ENCODE data around the gene GRIA4.

The GRIA4 gene

GRCh38 chr11:105622016-105622415 is 12.1 kb downstream of the GRIA4 start:
- no peaks in the 10 kb centered on the region for H4K20me1 ChIP-seq (ENCODE audit: control insufficient read depth, insufficient read depth, low read depth, low read length)
- H3F3A ChIP-seq (ENCODE audit: control insufficient read depth, insufficient read depth), result no peaks in the 10 kb centered on the region
- H3K4me2 ChIP-seq (ENCODE audit: low read length), result no peak overlapping the region
- H3K9me2 ChIP-seq (replicated peaks; ENCODE audit: control insufficient read depth, low read length), result no peaks in the 10 kb centered on the region
- no peaks in the 10 kb centered on the region for H3K27me3 ChIP-seq (ENCODE audit: control insufficient read depth, low read length)
- TF ChIP-seq CTCF (IDR thresholded peaks at IDR 0.05; ENCODE audit: low read depth, low read length, poor library complexity, severe bottlenecking), result no peak
- TF ChIP-seq EZH2phosphoT487 (IDR thresholded peaks at IDR 0.05; ENCODE audit: borderline replicate concordance, low read length), result no peak
- no peak overlapping the region for H3K27ac ChIP-seq (ENCODE audit: low read depth, low read length)
- H3K4me1 ChIP-seq (ENCODE audit: control insufficient read depth, low read length), result no peaks in the 10 kb centered on the region
- no peaks in the 10 kb centered on the region for H3K9me3 ChIP-seq (ENCODE audit: control insufficient read depth, insufficient read depth, low read length)
- H3K4me3 ChIP-seq (ENCODE audit: low read length), result no peak overlapping the region
- no peaks in the 10 kb centered on the region for H3K36me3 ChIP-seq (ENCODE audit: control insufficient read depth, low read length)
- no peaks in the 10 kb centered on the region for H3K79me2 ChIP-seq (ENCODE audit: control insufficient read depth, low read length)

GRCh38 chr11:105632316-105632715 is 22.4 kb downstream of the GRIA4 start:
- Histone ChIP-seq H4K20me1 (ENCODE audit: control insufficient read depth, insufficient read depth, low read depth, low read length) (no peaks in the 10 kb centered on the region), H3K27me3 (ENCODE audit: control insufficient read depth, low read length) (no peaks in the 10 kb centered on the region), H3K4me1 (ENCODE audit: control insufficient read depth, low read length) (no peaks in the 10 kb centered on the region), H3K9me3 (ENCODE audit: control insufficient read depth, insufficient read depth, low read length) (no peaks in the 10 kb centered on the region), H3K27ac (ENCODE audit: low read depth, low read length) (no peak overlapping the region), H3K4me3 (ENCODE audit: low read length) (no peak overlapping the region), H3K79me2 (ENCODE audit: control insufficient read depth, low read length) (no peaks in the 10 kb centered on the region), H3K36me3 (ENCODE audit: control insufficient read depth, low read length) (no peaks in the 10 kb centered on the region), H3K9me2 (replicated peaks; ENCODE audit: control insufficient read depth, low read length) (no peaks in the 10 kb centered on the region), H3F3A (ENCODE audit: control insufficient read depth, insufficient read depth) (no peaks in the 10 kb centered on the region), H3K4me2 (ENCODE audit: low read length) (no peak overlapping the region)
- TF ChIP-seq EZH2phosphoT487 (IDR thresholded peaks at IDR 0.05; ENCODE audit: borderline replicate concordance, low read length) (no peak), CTCF (IDR thresholded peaks at IDR 0.05; ENCODE audit: low read depth, low read length, poor library complexity, severe bottlenecking) (no peak)

- Histone ChIP-seq H3K79me2 (ENCODE audit: control insufficient read depth, low read length) (no peaks in the 10 kb centered on the region), H3K9me3 (ENCODE audit: control insufficient read depth, insufficient read depth, low read length) (no peaks in the 10 kb centered on the region), H4K20me1 (ENCODE audit: control insufficient read depth, insufficient read depth, low read depth, low read length) (no peaks in the 10 kb centered on the region), H3K4me1 (ENCODE audit: control insufficient read depth, low read length) (no peaks in the 10 kb centered on the region), H3K9me2 (replicated peaks; ENCODE audit: control insufficient read depth, low read length) (no peaks in the 10 kb centered on the region), H3K4me3 (ENCODE audit: low read length) (no peak overlapping the region), H3K4me2 (ENCODE audit: low read length) (no peak overlapping the region), H3K27ac (ENCODE audit: low read depth, low read length) (no peak overlapping the region), H3F3A (ENCODE audit: control insufficient read depth, insufficient read depth) (no peaks in the 10 kb centered on the region), H3K36me3 (ENCODE audit: control insufficient read depth, low read length) (no peaks in the 10 kb centered on the region), H3K27me3 (ENCODE audit: control insufficient read depth, low read length) (no peaks in the 10 kb centered on the region)
- TF ChIP-seq CTCF (IDR thresholded peaks at IDR 0.05; ENCODE audit: low read depth, low read length, poor library complexity, severe bottlenecking) (no peak), EZH2phosphoT487 (IDR thresholded peaks at IDR 0.05; ENCODE audit: borderline replicate concordance, low read length) (no peak)
Observed at GRCh38 chr11:105635466-105635865, 25.6 kb downstream of the GRIA4 start.

- TF ChIP-seq EZH2phosphoT487 (IDR thresholded peaks at IDR 0.05; ENCODE audit: borderline replicate concordance, low read length), result no peak
- TF ChIP-seq CTCF (IDR thresholded peaks at IDR 0.05; ENCODE audit: low read depth, low read length, poor library complexity, severe bottlenecking), result no peak
- Histone ChIP-seq H3K36me3 (ENCODE audit: control insufficient read depth, low read length) (no peaks in the 10 kb centered on the region), H3K4me2 (ENCODE audit: low read length) (no peak overlapping the region), H3K9me2 (replicated peaks; ENCODE audit: control insufficient read depth, low read length) (no peaks in the 10 kb centered on the region), H3K79me2 (ENCODE audit: control insufficient read depth, low read length) (no peaks in the 10 kb centered on the region), H3K27ac (ENCODE audit: low read depth, low read length) (no peak overlapping the region), H3K4me1 (ENCODE audit: control insufficient read depth, low read length) (no peaks in the 10 kb centered on the region), H3F3A (ENCODE audit: control insufficient read depth, insufficient read depth) (no peaks in the 10 kb centered on the region), H3K9me3 (ENCODE audit: control insufficient read depth, insufficient read depth, low read length) (no peaks in the 10 kb centered on the region), H3K27me3 (ENCODE audit: control insufficient read depth, low read length) (no peaks in the 10 kb centered on the region), H4K20me1 (ENCODE audit: control insufficient read depth, insufficient read depth, low read depth, low read length) (no peaks in the 10 kb centered on the region), H3K4me3 (ENCODE audit: low read length) (no peak overlapping the region)
Observed at GRCh38 chr11:105636496-105636895, 26.6 kb downstream of the GRIA4 start.
